Fibroblast of gingiva (primary cell): ENCODE results near the gene GOLGA6L9.
"Not testable (repeated sequence)": the region's sequence is repeated elsewhere in the genome, so short reads cannot be mapped to it uniquely, and the experiment has no call there.

ENCODE experiments used
- DNase-seq: peaks from one replicate; pipeline ENCODE4 v3.0.0-alpha.2; 2011; ENCODE audit warnings: low read depth

GOLGA6L9 gene

DNA sequence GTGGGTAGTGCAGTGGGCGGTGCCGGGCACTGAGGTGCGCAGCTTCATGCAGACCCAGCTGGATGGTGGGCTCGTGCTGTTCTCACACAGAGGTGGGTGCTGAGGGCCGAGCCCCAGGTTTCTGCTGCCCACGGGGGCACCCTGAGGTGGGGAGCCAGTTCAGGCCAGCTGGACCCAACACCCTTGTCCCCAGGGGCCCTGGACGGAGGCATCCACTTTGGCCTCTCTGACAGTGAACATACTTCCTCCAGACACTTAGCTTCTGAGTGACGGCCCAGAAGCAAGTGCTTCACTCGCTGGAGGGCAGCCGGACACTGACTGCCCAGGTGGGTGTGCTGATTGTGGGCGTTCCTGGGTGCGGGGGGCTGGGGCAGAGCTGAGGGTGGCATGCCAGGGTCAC is 39.8 kb downstream of the GOLGA6L9 start:
- not testable (repeated sequence) for DNase-seq

DNA sequence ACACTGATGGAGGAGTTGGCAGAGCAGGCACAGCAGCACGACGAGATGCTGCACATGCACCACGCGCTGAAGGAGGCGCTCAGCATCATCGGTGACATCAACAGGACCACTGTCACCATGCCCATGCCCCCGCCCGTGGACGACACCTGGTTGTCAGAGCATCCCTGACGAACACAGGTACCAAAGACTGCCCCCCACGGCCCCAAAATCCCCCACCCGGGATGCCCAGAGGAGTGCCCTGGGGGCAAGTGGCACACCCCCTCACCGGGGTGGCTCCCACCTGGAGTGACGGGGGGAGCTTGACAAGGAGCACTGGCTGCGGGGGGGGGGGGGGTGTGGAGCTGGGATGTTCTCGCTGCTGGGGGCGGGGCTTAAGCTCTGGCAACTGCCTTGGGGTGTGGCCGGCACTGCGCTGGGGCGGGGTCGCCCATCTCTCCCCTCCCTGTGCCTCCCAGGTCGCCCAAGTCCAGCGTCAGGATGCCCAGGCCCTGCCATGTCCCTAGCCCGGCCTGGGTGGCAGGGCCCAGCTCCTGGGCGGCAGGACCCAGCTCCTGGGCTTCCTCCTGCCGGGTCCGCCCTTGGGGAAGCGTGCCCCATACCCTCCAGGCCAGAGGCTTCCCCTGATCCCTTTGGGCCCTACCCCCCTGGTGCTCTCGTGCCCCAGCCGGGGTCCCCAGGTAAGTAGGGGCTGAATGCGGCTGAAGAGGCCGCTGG is 42.8 kb downstream of the GOLGA6L9 start:
- DNase-seq: not testable (repeated sequence)

DNA sequence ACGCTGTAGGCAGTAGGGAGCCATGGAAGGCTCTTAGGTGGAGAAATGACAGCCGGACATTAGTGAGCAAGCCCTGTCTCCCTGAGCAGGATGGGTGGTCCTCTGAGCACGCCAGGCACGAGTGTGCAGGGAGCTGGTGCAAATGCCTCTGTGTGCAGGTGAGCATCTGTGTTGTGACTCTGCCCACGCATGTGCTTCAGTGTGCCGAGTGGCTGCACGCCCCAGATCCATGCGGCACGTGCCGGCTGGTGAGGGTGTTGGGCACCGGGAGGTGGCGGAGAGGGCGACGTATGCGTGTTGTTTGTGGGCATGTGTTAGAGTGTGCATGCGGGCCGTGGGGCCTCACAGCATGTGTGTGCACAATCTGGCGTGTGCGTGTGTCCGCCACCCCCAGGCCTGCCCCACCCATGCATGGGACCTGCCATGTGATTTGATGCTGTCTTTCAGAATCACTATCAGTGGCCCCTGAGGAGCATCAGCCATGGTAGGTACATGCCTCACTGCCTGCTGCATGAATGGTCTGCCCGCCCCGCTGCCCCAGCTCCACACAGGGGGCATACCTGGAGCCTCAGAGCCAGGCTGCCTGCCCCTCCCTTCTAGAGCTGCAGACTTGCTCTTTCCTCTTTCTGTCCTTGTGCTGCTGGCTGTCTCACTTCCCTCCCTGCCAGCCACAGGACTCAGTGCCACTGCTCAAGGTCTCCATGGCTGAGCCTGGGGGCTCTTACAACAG is 45.1 kb downstream of the GOLGA6L9 start:
- not testable (repeated sequence) for DNase-seq

DNA sequence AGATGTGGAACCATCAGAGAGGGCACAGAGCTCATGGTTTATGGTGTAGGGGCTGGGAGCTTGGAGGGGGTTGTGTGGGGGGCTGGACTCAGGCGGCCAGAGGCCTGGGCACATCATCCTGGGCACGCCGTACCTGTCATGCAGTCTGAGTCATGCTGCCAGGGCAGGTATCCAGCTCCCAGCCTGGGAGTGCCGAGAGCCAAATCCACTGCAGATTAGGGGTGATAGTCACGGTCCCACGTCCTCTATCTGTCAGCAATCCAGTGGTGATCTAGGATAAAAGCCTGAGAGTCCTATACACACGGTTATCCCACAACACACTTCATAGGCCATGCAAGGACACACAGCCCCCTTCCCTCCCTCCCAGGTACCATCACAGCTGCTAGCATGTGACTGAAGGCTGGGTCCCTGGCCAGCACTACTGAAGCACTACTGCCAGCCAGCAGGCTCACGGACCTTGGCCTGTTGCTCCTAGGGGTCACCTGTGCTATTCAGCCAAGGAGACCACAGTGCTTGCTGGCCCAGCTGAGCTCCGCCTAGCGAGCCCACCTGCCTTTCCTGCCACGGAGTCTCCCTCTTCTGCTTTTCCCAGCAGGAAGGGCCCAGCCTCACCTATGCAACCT is 45.8 kb downstream of the GOLGA6L9 start:
- DNase-seq: not testable (repeated sequence)

DNA sequence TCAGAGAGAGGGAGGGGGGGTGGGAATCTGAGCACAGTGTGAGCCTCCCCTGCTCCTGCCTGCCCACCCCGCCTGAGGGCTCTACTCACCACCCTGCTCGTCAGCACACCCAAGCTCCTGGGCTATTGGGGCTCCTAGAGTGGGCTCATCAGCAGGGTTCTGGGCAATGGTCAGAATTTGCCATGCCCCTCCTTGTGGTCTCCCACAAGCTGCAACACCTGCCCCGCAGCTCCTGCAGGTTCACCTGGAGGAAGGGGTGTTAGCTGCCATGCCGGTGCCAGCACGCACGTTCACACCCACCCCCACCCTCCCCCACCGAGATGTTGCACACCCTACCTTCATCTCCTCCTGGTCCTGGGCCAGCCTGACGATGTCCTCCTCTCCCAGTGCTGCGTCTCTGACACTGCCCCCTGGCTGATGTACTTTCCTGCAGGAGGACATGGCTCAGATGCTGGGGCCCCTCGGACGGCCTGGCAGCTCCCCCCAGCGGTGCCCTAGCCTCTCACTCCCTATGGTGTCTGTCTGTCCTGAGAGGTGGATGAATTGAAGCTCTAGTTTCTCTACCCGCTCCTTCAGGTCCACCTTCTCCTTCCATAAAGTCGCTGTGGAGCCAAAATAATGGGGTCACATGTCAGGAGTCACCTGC is 47.2 kb downstream of the GOLGA6L9 start:
- not testable (repeated sequence) for DNase-seq

DNA sequence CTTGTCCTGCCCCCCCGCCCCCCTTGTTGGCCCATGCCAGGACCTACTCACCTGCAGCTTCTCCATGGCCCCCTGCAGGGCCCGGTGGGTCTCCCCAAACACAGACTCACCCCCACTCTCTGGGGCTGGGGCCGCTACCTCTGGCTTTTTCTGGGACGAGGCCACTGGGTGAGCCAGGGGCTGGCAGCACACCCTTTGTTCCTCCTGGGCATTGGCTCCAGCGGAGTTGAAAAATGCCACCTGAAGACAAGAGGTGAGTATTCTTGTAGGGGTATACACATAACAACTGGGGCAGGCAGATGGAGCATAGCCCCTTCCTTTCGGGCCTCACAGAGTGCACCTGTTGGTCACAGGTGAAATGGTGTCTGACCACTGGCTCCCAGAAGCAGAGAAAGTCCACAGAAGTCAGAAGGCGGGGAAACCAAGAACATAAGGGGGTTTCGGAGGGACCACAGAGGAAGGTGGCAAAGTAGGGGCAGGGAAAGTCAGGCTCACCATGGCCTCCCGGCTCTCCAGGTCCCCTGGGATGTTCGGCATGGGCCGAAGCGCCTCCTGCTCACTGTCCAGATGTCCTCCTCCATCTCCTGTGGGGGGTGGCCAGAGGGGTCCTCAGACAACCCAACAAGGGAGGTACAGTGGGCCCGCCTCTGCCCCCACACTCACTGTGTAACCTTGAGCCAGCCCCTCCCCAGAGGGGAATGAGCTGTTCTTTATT is 47.9 kb downstream of the GOLGA6L9 start:
- not testable (repeated sequence) for DNase-seq
